Thymus (tissue), 11 donors: Measurements from ENCODE around the gene KRT6B. TPM values are rescaled to one million over a fixed set of nuclear protein-coding genes. Genes with fewer than 3 reads are reported as not detected.

ENCODE experiments used
- DNase-seq, 9 donors: peaks; one replicate each; pipeline ENCODE4 v3.0.0-alpha.2; 2013; ENCODE audit warnings: low spot score in 9 of 9, low read depth in 6 of 9, missing footprints in 1 of 9
- H3K27ac ChIP-seq, 2 donors: one replicate each; pipeline ENCODE4 v1.5.1; 2013; ENCODE audit warnings: control low read depth in 1 of 2, low read depth in 1 of 2, low read length in 1 of 2, mild to moderate bottlenecking in 1 of 2, moderate library complexity in 1 of 2
- H3K27me3 ChIP-seq, 2 donors: one replicate each; pipeline ENCODE4 v1.5.1; 2013; ENCODE audit warnings: low read length in 1 of 2; ENCODE audit not compliant: control insufficient read depth in 2 of 2, insufficient read depth in 1 of 2
- H3K36me3 ChIP-seq, 2 donors: one replicate each; pipeline ENCODE4 v1.5.1; 2013; ENCODE audit warnings: low read length in 1 of 2, mild to moderate bottlenecking in 1 of 2, moderate library complexity in 1 of 2; ENCODE audit not compliant: control insufficient read depth in 2 of 2, insufficient read depth in 2 of 2
- H3K4me1 ChIP-seq, 2 donors: one replicate each; pipeline ENCODE4 v1.5.1; 2013; ENCODE audit warnings: low read length in 2 of 2; ENCODE audit not compliant: control insufficient read depth in 2 of 2, insufficient read depth in 2 of 2
- H3K4me3 ChIP-seq, 2 donors: one replicate each; pipeline ENCODE4 v1.5.1; 2013; ENCODE audit warnings: low read length in 2 of 2, control low read depth in 1 of 2, mild to moderate bottlenecking in 1 of 2
- H3K9me3 ChIP-seq, 2 donors: one replicate each; pipeline ENCODE4 v1.5.1; 2013; ENCODE audit warnings: low read length in 1 of 2, mild to moderate bottlenecking in 1 of 2; ENCODE audit not compliant: control insufficient read depth in 2 of 2, insufficient read depth in 1 of 2
- WGBS: extraction: QIAGEN DNeasy Blood & Tissue Kit; methylation state at CpG from one replicate; pipeline ENCODE4 v1.1.7; 2013; 5-methylcytosine and 5-hydroxymethylcytosine counted together
- polyA plus RNA-seq: library from polyadenylated mRNA; stranded (reverse); fragments of 200-250 nt; gene quantifications from one replicate; pipeline ENCODE4 v1.2.3, GENCODE V29; 2013
- total RNA-seq: library from RNA; stranded (reverse); fragments of 120-200 nt; gene quantifications from one replicate; pipeline ENCODE4 v1.2.4, GENCODE V29; 2013
- donor health status: healthy.

KRT6B gene
- total and polyA plus RNA-seq, 2 donors = 0.61 to 30.7 TPM

GRCh38 chr12:52423661-52424500 lies 28.1 kb downstream of the KRT6B start:
- Histone ChIP-seq H3K27ac (no peak overlapping the region), H3K4me1 (peaks cover 0 to 2% of the 10 kb centered on the region in 2 donors), H3K4me3 (no peak overlapping the region), H3K9me3 (no peaks in the 10 kb centered on the region), H3K36me3 (no peaks in the 10 kb centered on the region), H3K27me3 (peaks cover 0 to 21% of the 10 kb centered on the region in 2 donors)
- 83% methylated on average over 11 of the region's 11 CpGs for WGBS
- no peak for DNase-seq

- WGBS = 79% methylated on average over 6 of the region's 6 CpGs
- Histone ChIP-seq H3K4me1 (peaks cover 0 to 2% of the 10 kb centered on the region in 2 donors), H3K9me3 (no peaks in the 10 kb centered on the region), H3K4me3 (no peak overlapping the region), H3K36me3 (no peaks in the 10 kb centered on the region), H3K27me3 (peaks cover 0 to 18% of the 10 kb centered on the region in 2 donors), H3K27ac (no peak overlapping the region)
- DNase-seq = no peak
Measured at GRCh38 chr12:52423035-52423434, 28.9 kb downstream of the KRT6B start.

DNA sequence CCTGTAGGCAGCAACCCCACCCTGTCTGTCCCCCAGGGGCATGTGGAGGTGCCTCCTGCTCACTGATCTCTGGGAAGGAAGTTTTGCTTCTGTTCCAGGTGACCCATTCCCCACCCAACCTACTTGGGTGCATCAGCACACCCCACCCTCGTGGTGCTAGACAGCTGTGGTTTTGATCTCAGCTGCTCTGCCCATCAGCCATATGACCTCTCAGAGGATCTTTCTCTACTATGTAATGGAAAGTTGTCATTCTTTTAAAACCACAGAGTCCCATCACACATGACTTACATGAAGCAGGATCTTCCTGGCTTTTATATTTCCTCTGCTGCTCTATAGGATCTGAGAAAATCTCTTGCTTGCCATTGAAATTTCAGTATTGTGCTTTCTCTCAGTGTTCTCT lies 32.3 kb downstream of the KRT6B start:
- WGBS = 29% methylated on average over 1 of the region's 1 CpG
- no peaks in the 10 kb centered on the region for H3K36me3 ChIP-seq
- no peak overlapping the region for H3K27ac ChIP-seq
- DNase-seq = no peak
- peaks cover 0 to 15% of the 10 kb centered on the region in 2 donors for H3K27me3 ChIP-seq
- no peak overlapping the region for H3K4me3 ChIP-seq
- no peaks in the 10 kb centered on the region for H3K9me3 ChIP-seq
- peaks cover 0 to 9% of the 10 kb centered on the region in 2 donors for H3K4me1 ChIP-seq

DNA sequence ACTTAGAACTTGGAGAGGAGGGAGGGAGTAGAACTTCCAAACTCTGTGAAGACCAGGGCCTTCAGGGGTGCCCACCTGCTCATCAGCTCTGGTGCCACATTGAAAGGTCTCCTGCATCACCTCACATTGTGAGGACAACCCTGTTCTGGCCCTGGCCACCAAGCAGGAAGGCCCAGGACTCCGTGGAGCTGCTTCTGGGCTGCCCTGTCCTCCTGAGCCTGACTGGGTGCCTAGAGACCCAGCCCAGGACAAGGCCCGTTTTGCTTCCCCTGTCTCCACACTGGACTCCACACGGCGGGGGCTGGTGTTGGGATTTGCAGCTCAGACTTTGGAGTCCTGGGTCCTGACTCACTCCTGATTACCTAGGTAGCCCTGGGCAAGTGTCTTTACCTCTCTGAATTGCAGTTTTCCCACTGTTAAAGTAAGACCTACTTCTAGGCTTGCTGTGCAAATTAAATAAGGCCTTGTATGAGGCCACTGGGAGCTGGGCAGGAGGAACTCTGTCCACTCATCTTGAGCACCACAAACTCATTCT lies 33.3 kb downstream of the KRT6B start:
- Histone ChIP-seq H3K36me3 (no peaks in the 10 kb centered on the region), H3K27ac (no peak overlapping the region), H3K9me3 (no peaks in the 10 kb centered on the region), H3K27me3 (peaks cover 0 to 10% of the 10 kb centered on the region in 2 donors), H3K4me1 (peaks cover 0 to 9% of the 10 kb centered on the region in 2 donors), H3K4me3 (no peak overlapping the region)
- no peak for DNase-seq
- WGBS = 90% methylated on average over 4 of the region's 4 CpGs

DNA sequence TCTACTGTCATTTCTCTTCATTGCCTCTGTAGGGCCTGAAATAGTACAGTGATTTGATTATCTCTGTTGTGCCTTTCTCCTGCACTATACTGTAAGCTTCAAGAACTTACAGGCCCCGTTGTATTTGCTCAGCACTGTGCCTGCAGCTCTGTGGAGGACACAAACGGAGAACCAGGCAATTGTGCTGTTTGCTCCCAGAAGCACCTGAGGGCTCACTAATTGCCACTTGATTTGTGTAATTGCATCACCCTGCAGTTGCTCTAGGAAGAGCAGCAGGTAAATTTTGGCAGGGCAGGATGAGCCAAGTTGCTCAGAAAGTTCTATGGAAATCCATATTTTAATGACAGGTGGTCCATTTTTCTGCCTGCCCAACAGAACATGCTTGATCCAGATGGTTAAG lies 34.2 kb downstream of the KRT6B start:
- H3K27ac ChIP-seq = no peak overlapping the region
- WGBS = 95% methylated on average over 2 of the region's 2 CpGs
- DNase-seq = no peak

DNA sequence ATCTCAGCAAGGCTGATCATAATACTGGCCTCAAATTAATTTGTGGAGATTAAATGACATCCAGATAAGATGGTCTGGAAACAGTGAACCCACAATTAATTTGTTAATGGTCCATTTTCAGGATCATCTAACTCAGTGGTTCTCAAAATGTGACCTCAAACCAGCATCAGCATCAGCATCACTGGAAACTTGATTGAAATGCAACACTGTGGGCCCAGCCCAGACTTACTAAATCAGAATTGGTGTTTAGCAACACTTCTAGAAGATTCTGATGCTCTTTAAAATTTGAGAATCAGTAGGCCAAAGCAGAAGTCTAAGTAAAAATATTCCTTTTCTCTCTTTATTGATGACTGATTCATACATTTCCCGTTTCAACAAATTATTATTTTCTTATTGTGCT lies 35.2 kb downstream of the KRT6B start:
- Histone ChIP-seq H3K4me3 (no peak overlapping the region), H3K27me3 (peaks cover 0 to 4% of the 10 kb centered on the region in 2 donors), H3K9me3 (peaks cover 0 to 1% of the 10 kb centered on the region in 2 donors), H3K4me1 (peaks cover 0 to 6% of the 10 kb centered on the region in 2 donors), H3K27ac (peak overlapping the region in 1 of 2 donors; percentile 32), H3K36me3 (no peaks in the 10 kb centered on the region)
- DNase-seq = no peak
- 94% methylated on average over 1 of the region's 1 CpG for WGBS

More for the DNA sequence above, 34.2 kb downstream of the KRT6B start:
- H3K4me1 ChIP-seq = peaks cover 0 to 6% of the 10 kb centered on the region in 2 donors
- no peak overlapping the region for H3K4me3 ChIP-seq
- H3K27me3 ChIP-seq = peaks cover 0 to 6% of the 10 kb centered on the region in 2 donors
- H3K9me3 ChIP-seq = no peaks in the 10 kb centered on the region
- H3K36me3 ChIP-seq = no peaks in the 10 kb centered on the region

DNA sequence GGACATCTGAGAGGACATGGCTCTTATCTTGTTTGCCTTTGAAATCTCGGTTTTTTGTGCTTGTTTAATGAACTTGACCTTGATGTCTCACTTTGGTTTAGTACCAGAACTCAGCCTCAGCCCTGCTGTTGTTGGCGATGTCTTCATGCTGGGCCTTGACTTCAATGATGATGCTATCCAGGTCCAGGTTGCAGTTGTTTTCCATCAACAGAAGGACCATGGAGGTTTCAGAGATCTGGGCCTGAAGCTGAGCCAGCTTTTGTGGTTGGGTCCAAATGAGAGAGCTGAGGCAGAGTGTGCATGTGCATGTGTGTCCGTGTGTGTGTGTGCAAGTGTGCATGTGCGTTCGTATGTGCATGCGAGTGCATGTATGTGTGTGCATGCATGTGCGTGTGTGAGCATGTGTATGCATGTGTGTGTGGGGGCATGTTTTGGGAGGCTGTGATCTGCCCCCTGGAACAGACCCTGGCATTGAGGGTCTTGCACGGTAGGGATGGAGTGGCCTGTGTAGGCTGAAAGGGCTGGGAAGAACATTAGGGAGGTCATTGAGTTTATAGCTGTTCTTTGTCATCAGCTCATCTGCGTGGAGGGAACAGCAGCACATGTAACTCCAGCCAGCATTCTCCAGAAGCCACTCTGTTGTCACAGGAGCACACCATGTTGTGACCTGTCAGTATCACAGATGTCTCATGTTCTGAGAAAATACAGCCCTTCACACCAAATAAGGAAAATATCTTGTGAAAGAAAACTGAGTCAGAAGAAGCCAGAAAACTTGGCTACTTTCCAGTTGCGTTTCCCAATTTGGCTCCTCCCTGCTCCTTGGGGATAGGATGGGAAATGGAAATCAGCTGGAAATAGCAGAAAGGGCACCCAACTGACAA lies 35.8 kb downstream of the KRT6B start:
- peaks cover 0 to 6% of the 10 kb centered on the region in 2 donors for H3K4me1 ChIP-seq
- H3K27me3 ChIP-seq = no peaks in the 10 kb centered on the region
- DNase-seq = peak in 1 of 9 donors; percentile 9
- no peaks in the 10 kb centered on the region for H3K36me3 ChIP-seq
- no peak overlapping the region for H3K4me3 ChIP-seq
- H3K27ac ChIP-seq = peak overlapping the region in 1 of 2 donors; percentile 53
- peaks cover 0 to 5% of the 10 kb centered on the region in 2 donors for H3K9me3 ChIP-seq
- WGBS = 86% methylated on average over 10 of the region's 10 CpGs

DNA sequence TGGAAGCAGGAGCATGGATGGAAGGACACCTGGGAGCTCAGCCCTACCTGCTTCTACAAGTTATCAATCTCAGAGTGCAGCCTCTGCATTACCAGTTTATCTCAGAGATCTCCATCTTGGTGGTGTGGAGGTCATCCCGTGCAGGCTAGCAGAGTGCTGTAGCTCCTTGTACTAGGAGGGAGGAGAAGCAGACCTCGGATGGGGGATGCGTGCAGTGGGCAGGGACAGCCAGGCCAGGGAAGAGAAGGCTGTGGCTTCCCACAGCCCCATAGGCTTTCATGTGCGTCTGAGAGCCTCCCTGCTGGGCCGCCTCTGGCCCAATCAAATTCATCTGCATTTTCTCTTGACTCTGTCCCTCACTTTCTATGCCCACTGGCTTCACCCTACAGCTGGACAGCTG lies 37.0 kb downstream of the KRT6B start:
- Histone ChIP-seq H3K27ac (no peak overlapping the region), H3K4me1 (peaks cover 0 to 6% of the 10 kb centered on the region in 2 donors), H3K27me3 (no peaks in the 10 kb centered on the region), H3K36me3 (no peaks in the 10 kb centered on the region), H3K9me3 (peaks cover 0 to 5% of the 10 kb centered on the region in 2 donors), H3K4me3 (no peak overlapping the region)
- WGBS = 87% methylated on average over 5 of the region's 5 CpGs
- no peak for DNase-seq
